H9 (cell line): ENCODE data around the gene SF3B3. TPM values are rescaled to one million over a fixed set of nuclear protein-coding genes. Genes with fewer than 3 reads are reported as not detected.

Source experiments
- DNase-seq: peaks from one replicate; pipeline ENCODE4 v3.0.0-alpha.2; 2017
- H2AFZ ChIP-seq: one replicate; pipeline ENCODE4 v1.6.1; 2013; ENCODE audit warnings: mild to moderate bottlenecking, low read length, control low read depth, moderate library complexity
- H2AK5ac ChIP-seq: 2 replicates; pipeline ENCODE4 v1.6.1; 2013; ENCODE audit warnings: low read length, control low read depth, mixed read lengths; ENCODE audit not compliant: insufficient read length
- H2BK120ac ChIP-seq: one replicate; pipeline ENCODE4 v1.6.1; 2013; ENCODE audit warnings: low read depth, mild to moderate bottlenecking, low read length, control low read depth, inconsistent platforms; ENCODE audit not compliant: poor library complexity, severe bottlenecking
- H2BK12ac ChIP-seq: 2 replicates; pipeline ENCODE4 v1.6.1; 2013; ENCODE audit warnings: low read length, control low read depth, mixed read lengths, low read depth; ENCODE audit not compliant: insufficient read length
- H2BK15ac ChIP-seq: 2 replicates; pipeline ENCODE4 v1.6.1; 2013; ENCODE audit warnings: low read depth, low read length, control low read depth
- H2BK20ac ChIP-seq: one replicate; pipeline ENCODE4 v1.6.1; 2013; ENCODE audit warnings: low read depth, mild to moderate bottlenecking, low read length, control low read depth, inconsistent platforms; ENCODE audit not compliant: poor library complexity, severe bottlenecking
- H2BK5ac ChIP-seq: 2 replicates; pipeline ENCODE4 v1.6.1; 2013; ENCODE audit warnings: low read length, control low read depth, mixed read lengths; ENCODE audit not compliant: insufficient read length
- H3K14ac ChIP-seq: 2 replicates; pipeline ENCODE4 v1.6.1; 2013; ENCODE audit warnings: low read length, control low read depth; ENCODE audit not compliant: insufficient read depth
- H3K18ac ChIP-seq: 2 replicates; pipeline ENCODE4 v1.6.1; 2013; ENCODE audit warnings: low read depth, mild to moderate bottlenecking, mixed read lengths, low read length, control low read depth; ENCODE audit not compliant: insufficient read length
- H3K23ac ChIP-seq: 2 replicates; pipeline ENCODE4 v1.6.1; 2013; ENCODE audit warnings: low read length, control low read depth, mixed read lengths, low read depth; ENCODE audit not compliant: insufficient read length
- H3K23me2 ChIP-seq: 2 replicates; pipeline ENCODE4 v1.6.1; 2013; ENCODE audit warnings: low read depth, mild to moderate bottlenecking, mixed read lengths, low read length, control low read depth; ENCODE audit not compliant: insufficient read length, poor library complexity, severe bottlenecking
- H3K27ac ChIP-seq: 2 replicates; pipeline ENCODE4 v1.5.1; 2013; ENCODE audit warnings: low read length, control low read depth, mixed read lengths, low read depth; ENCODE audit not compliant: insufficient read length
- H3K27me3 ChIP-seq: 2 replicates; pipeline ENCODE4 v1.6.1; 2013; ENCODE audit warnings: low read length, control low read depth, inconsistent platforms; ENCODE audit not compliant: insufficient read depth
- H3K4ac ChIP-seq: 2 replicates; pipeline ENCODE4 v1.6.1; 2013; ENCODE audit warnings: low read depth, mild to moderate bottlenecking, control low read depth, inconsistent platforms, low read length, moderate library complexity
- H3K4me1 ChIP-seq: 2 replicates; pipeline ENCODE4 v1.6.1; 2013; ENCODE audit warnings: low read length, control low read depth, inconsistent platforms; ENCODE audit not compliant: insufficient read depth
- H3K4me2 ChIP-seq: 2 replicates; pipeline ENCODE4 v1.6.1; 2013; ENCODE audit warnings: low read length, control low read depth, mixed read lengths; ENCODE audit not compliant: insufficient read length, insufficient read depth
- H3K56ac ChIP-seq: 2 replicates; pipeline ENCODE4 v1.6.1; 2013; ENCODE audit warnings: low read depth, mild to moderate bottlenecking, mixed read lengths, low read length, control low read depth; ENCODE audit not compliant: insufficient read length
- H3K79me1 ChIP-seq: 2 replicates; pipeline ENCODE4 v1.6.1; 2013; ENCODE audit warnings: low read depth, mild to moderate bottlenecking, moderate library complexity, low read length, control low read depth, inconsistent platforms; ENCODE audit not compliant: insufficient read depth, poor library complexity, severe bottlenecking
- H3K79me2 ChIP-seq: 2 replicates; pipeline ENCODE4 v1.6.1; 2013; ENCODE audit warnings: low read length, control low read depth, inconsistent platforms; ENCODE audit not compliant: insufficient read depth
- H3K9ac ChIP-seq: 2 replicates; pipeline ENCODE4 v1.6.1; 2013; ENCODE audit warnings: low read length, control low read depth, mixed read lengths; ENCODE audit not compliant: insufficient read length; ENCODE audit errors: extremely low read depth
- H3K9me3 ChIP-seq: one replicate; pipeline ENCODE4 v1.6.1; 2013; ENCODE audit warnings: low read depth, low read length, inconsistent platforms; ENCODE audit not compliant: control insufficient read depth
- H3T11ph ChIP-seq: one replicate; pipeline ENCODE4 v1.6.1; 2013; ENCODE audit warnings: mild to moderate bottlenecking, low read length, control low read depth, inconsistent platforms
- H4K20me1 ChIP-seq: one replicate; pipeline ENCODE4 v1.6.1; 2013; ENCODE audit not compliant: control insufficient read depth, insufficient read length, insufficient read depth
- H4K5ac ChIP-seq: 2 replicates; pipeline ENCODE4 v1.6.1; 2013; ENCODE audit warnings: low read depth, mild to moderate bottlenecking, mixed read lengths, low read length, control low read depth; ENCODE audit not compliant: insufficient read length
- H4K8ac ChIP-seq: replicated peaks from 2 replicates; pipeline ENCODE4 v1.6.1; 2013; ENCODE audit warnings: low read length, control low read depth, mixed read lengths, low read depth; ENCODE audit not compliant: insufficient read length
- H4K91ac ChIP-seq: 2 replicates; pipeline ENCODE4 v1.6.1; 2013; ENCODE audit warnings: low read depth, mild to moderate bottlenecking, moderate library complexity, mixed read lengths, low read length, control low read depth; ENCODE audit not compliant: insufficient read length
- H3K27ac Mint-ChIP-seq, 3 experiments: 2 replicates in 2 of 3; 3 replicates in 1 of 3; pipeline ENCODE4 v1.8.0; 2020 to 2021; ENCODE audit warnings: mixed read lengths in 3 of 3, mild to moderate bottlenecking in 1 of 3, moderate library complexity in 1 of 3
- H3K27me3 Mint-ChIP-seq: 2 replicates; pipeline ENCODE4 v1.8.0; 2021; ENCODE audit warnings: low read depth, mild to moderate bottlenecking, moderate library complexity, mixed read lengths
- H3K36me3 Mint-ChIP-seq, 3 experiments: 2 replicates in 2 of 3; 3 replicates in 1 of 3; pipeline ENCODE4 v1.8.0; 2020 to 2021; ENCODE audit warnings: low read depth in 3 of 3, mixed read lengths in 3 of 3; ENCODE audit not compliant: insufficient read depth in 1 of 3
- H3K4me1 Mint-ChIP-seq, 2 experiments: 2 replicates each; pipeline ENCODE4 v1.8.0; 2020; ENCODE audit warnings: mixed read lengths in 2 of 2
- H3K4me3 Mint-ChIP-seq, 2 experiments: 2 replicates in 1 of 2; 3 replicates in 1 of 2; pipeline ENCODE4 v1.8.0; 2020 to 2021; ENCODE audit warnings: mild to moderate bottlenecking in 2 of 2, mixed read lengths in 2 of 2, moderate library complexity in 1 of 2
- H3K9me3 Mint-ChIP-seq, 2 experiments: 2 replicates in 1 of 2; 3 replicates in 1 of 2; pipeline ENCODE4 v1.8.0; 2020; ENCODE audit warnings: mild to moderate bottlenecking in 2 of 2, mixed read lengths in 2 of 2, moderate library complexity in 1 of 2
- WGBS: extraction: QIAGEN DNeasy Blood & Tissue Kit; methylation state at CpG from one replicate; pipeline ENCODE4 v1.1.7; 2013; ENCODE audit warnings: missing lambda C conversion rate, low lambda C conversion rate, mixed read lengths; ENCODE audit not compliant: insufficient read length; ENCODE audit errors: extremely low coverage; 5-methylcytosine and 5-hydroxymethylcytosine counted together
- total RNA-seq: library from RNA; stranded (reverse); gene quantifications from 2 replicates; pipeline ENCODE4 v1.2.1, GENCODE V29; 2021
- TF ChIP-seq, protein P1 (sequence below): fragments of 200-600 bp; sonication (generic); conservative IDR thresholded peaks from 3 replicates; pipeline ENCODE4 v1.8.0; 2021; ENCODE audit warnings: antibody characterized with exemption, mild to moderate bottlenecking

SF3B3 gene
- total RNA-seq, 1 experiment from 2014 or later: 493 TPM

DNA sequence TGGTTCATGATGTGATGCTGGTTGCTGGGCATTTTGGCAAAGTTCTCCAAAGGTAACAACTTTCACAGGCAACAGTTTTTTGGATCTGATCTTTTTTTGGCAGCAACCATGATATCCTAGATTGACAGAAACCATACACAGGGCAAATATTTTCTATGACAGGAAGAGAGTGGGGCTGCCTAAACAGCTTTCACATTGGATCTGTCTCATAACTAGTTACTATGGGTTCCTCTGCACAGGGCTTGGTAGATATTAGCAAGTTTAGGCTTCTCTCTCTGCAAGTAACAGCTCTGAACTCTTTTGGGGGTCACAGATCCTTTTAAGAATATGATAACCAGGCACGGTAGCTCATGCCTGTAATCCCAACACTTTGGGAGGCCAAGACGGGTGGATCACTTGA, 28.8 kb upstream of the SF3B3 start:
- Mint-ChIP-seq H3K36me3 (peaks cover 0 to 49% (median 39%) of the 10 kb centered on the region in 3 experiments; a peak in 6 of 7 replicates), H3K4me1 (no peaks in the 10 kb centered on the region), H3K9me3 (no peaks in the 10 kb centered on the region), H3K4me3 (no peak overlapping the region), H3K27me3 (no peaks in the 10 kb centered on the region), H3K27ac (no peak overlapping the region)
- H2AK5ac ChIP-seq: no peak overlapping the region
- H3K14ac ChIP-seq: no peak overlapping the region
- no peak overlapping the region for H3K4me2 ChIP-seq
- H3K9ac ChIP-seq: no peak overlapping the region
- no peaks in the 10 kb centered on the region for H3K9me3 ChIP-seq
- H3K4me1 ChIP-seq: no peaks in the 10 kb centered on the region
- no peak overlapping the region for H4K5ac ChIP-seq
- no peak overlapping the region for H3T11ph ChIP-seq
- no peaks in the 10 kb centered on the region for H3K79me1 ChIP-seq
- H2BK120ac ChIP-seq: no peak overlapping the region
- H4K8ac ChIP-seq: no peak overlapping the region
- no peak overlapping the region for H4K91ac ChIP-seq
- no peak overlapping the region for H2BK12ac ChIP-seq
- no peak overlapping the region for H3K23ac ChIP-seq
- no CpG with 5 or more reads among the region's 2 CpGs for WGBS
- H3K56ac ChIP-seq: no peak overlapping the region
- H2BK20ac ChIP-seq: no peak overlapping the region
- no peak overlapping the region for H2AFZ ChIP-seq
- no peaks in the 10 kb centered on the region for H3K23me2 ChIP-seq
- DNase-seq: no peak
- H3K27me3 ChIP-seq: no peaks in the 10 kb centered on the region
- TF ChIP-seq, protein P1, sequence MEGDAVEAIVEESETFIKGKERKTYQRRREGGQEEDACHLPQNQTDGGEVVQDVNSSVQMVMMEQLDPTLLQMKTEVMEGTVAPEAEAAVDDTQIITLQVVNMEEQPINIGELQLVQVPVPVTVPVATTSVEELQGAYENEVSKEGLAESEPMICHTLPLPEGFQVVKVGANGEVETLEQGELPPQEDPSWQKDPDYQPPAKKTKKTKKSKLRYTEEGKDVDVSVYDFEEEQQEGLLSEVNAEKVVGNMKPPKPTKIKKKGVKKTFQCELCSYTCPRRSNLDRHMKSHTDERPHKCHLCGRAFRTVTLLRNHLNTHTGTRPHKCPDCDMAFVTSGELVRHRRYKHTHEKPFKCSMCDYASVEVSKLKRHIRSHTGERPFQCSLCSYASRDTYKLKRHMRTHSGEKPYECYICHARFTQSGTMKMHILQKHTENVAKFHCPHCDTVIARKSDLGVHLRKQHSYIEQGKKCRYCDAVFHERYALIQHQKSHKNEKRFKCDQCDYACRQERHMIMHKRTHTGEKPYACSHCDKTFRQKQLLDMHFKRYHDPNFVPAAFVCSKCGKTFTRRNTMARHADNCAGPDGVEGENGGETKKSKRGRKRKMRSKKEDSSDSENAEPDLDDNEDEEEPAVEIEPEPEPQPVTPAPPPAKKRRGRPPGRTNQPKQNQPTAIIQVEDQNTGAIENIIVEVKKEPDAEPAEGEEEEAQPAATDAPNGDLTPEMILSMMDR: no peak
- H3K79me2 ChIP-seq: no peaks in the 10 kb centered on the region
- H3K18ac ChIP-seq: no peak overlapping the region
- no peak overlapping the region for H3K27ac ChIP-seq
- no peak overlapping the region for H2BK15ac ChIP-seq
- H3K4ac ChIP-seq: no peak overlapping the region
- no peak overlapping the region for H2BK5ac ChIP-seq
- H4K20me1 ChIP-seq: no peaks in the 10 kb centered on the region
